OCI-LY1 (cell line): ENCODE measurements around the gene ITSN1.

Experiments
- H2AFZ ChIP-seq: fragments of 200-600 bp; sonication (generic), shearing (Covaris generic); 2 replicates; pipeline ENCODE4 v1.6.0; 2014; ENCODE audit warnings: antibody characterized with exemption, mild to moderate bottlenecking, low read length
- H3F3A ChIP-seq: fragments of 200-600 bp; sonication (generic), shearing (Covaris generic); 2 replicates; pipeline ENCODE4 v1.6.0; 2014; ENCODE audit warnings: mild to moderate bottlenecking, antibody characterized with exemption, low read length, moderate library complexity; ENCODE audit not compliant: insufficient read depth
- H3K27ac ChIP-seq: fragments of 200-600 bp; sonication (generic); 2 replicates; pipeline ENCODE4 v1.5.1; 2014; ENCODE audit warnings: low read length, mixed run types, mild to moderate bottlenecking, low read depth; ENCODE audit not compliant: poor library complexity, severe bottlenecking
- H3K27me3 ChIP-seq: fragments of 200-600 bp; sonication (generic); 2 replicates; pipeline ENCODE4 v1.6.0; 2014; ENCODE audit warnings: antibody characterized with exemption, mild to moderate bottlenecking, low read length, moderate library complexity; ENCODE audit not compliant: insufficient read depth
- H3K36me3 ChIP-seq: fragments of 200-600 bp; sonication (generic); 2 replicates; pipeline ENCODE4 v1.6.1; 2014; ENCODE audit warnings: mild to moderate bottlenecking, antibody characterized with exemption, low read length, moderate library complexity, mixed read lengths; ENCODE audit not compliant: insufficient read depth
- H3K4me1 ChIP-seq: fragments of 200-600 bp; sonication (generic); 2 replicates; pipeline ENCODE4 v1.5.1; 2014; ENCODE audit warnings: mild to moderate bottlenecking, low read length, moderate library complexity; ENCODE audit not compliant: insufficient read depth, severe bottlenecking
- H3K4me2 ChIP-seq: fragments of 200-600 bp; sonication (generic), shearing (Covaris generic); 2 replicates; pipeline ENCODE4 v1.6.1; 2014; ENCODE audit warnings: low read length
- H3K4me3 ChIP-seq: fragments of 200-600 bp; sonication (generic); 2 replicates; pipeline ENCODE4 v1.5.1; 2014; ENCODE audit warnings: low read length, low read depth, mild to moderate bottlenecking, mixed read lengths; ENCODE audit not compliant: poor library complexity, severe bottlenecking
- H3K79me2 ChIP-seq: fragments of 200-600 bp; shearing (Covaris generic); 2 replicates; pipeline ENCODE4 v1.6.1; 2016; ENCODE audit warnings: mixed run types, low read length, mixed read lengths; ENCODE audit not compliant: insufficient read depth
- H3K9ac ChIP-seq: fragments of 200-600 bp; sonication (generic), shearing (Covaris generic); 2 replicates; pipeline ENCODE4 v1.6.1; 2014; ENCODE audit warnings: mild to moderate bottlenecking, low read length, mixed read lengths
- H3K9me2 ChIP-seq: fragments of 200-600 bp; sonication (generic), shearing (Covaris generic); 2 replicates; pipeline ENCODE4 v1.6.1; 2014; ENCODE audit warnings: low read depth, mild to moderate bottlenecking, low read length, mixed read lengths
- H3K9me3 ChIP-seq: fragments of 200-600 bp; shearing (Covaris generic); 2 replicates; pipeline ENCODE4 v1.6.1; 2014; ENCODE audit warnings: low read length, mixed read lengths
- H4K20me1 ChIP-seq: fragments of 200-600 bp; sonication (generic), shearing (Covaris generic); 2 replicates; pipeline ENCODE4 v1.6.0; 2016; ENCODE audit warnings: mild to moderate bottlenecking, low read length; ENCODE audit not compliant: insufficient read depth
- EZH2 ChIP-seq: fragments of 200-600 bp; sonication (generic), shearing (Covaris generic); IDR thresholded peaks from 2 replicates; pipeline ENCODE4 v1.8.0; 2017; ENCODE audit warnings: borderline replicate concordance, mixed run types, mild to moderate bottlenecking, antibody characterized with exemption, low read length, moderate library complexity, mixed read lengths
- TF ChIP-seq, protein P1 (sequence below): fragments of 200-600 bp; sonication (generic), shearing (Covaris generic); IDR thresholded peaks from 2 replicates; pipeline ENCODE4 v1.5.1; 2017; ENCODE audit warnings: mild to moderate bottlenecking, antibody characterized with exemption, low read length, moderate library complexity, mixed read lengths

Gene ITSN1

GRCh38 chr21:33695813-33696212 is 53.5 kb downstream of the ITSN1 start:
- Histone ChIP-seq H3K79me2 (no peaks in the 10 kb centered on the region), H3K27me3 (no peaks in the 10 kb centered on the region), H3K27ac (no peak overlapping the region), H3K4me3 (no peak overlapping the region), H3K9ac (no peak overlapping the region), H3K9me3 (no peaks in the 10 kb centered on the region), H3K9me2 (no peaks in the 10 kb centered on the region), H3K4me2 (no peak overlapping the region), H3K4me1 (no peaks in the 10 kb centered on the region), H3K36me3 (no peaks in the 10 kb centered on the region), H3F3A (no peaks in the 10 kb centered on the region), H4K20me1 (no peaks in the 10 kb centered on the region), H2AFZ (no peak overlapping the region)
- TF ChIP-seq, protein P1, sequence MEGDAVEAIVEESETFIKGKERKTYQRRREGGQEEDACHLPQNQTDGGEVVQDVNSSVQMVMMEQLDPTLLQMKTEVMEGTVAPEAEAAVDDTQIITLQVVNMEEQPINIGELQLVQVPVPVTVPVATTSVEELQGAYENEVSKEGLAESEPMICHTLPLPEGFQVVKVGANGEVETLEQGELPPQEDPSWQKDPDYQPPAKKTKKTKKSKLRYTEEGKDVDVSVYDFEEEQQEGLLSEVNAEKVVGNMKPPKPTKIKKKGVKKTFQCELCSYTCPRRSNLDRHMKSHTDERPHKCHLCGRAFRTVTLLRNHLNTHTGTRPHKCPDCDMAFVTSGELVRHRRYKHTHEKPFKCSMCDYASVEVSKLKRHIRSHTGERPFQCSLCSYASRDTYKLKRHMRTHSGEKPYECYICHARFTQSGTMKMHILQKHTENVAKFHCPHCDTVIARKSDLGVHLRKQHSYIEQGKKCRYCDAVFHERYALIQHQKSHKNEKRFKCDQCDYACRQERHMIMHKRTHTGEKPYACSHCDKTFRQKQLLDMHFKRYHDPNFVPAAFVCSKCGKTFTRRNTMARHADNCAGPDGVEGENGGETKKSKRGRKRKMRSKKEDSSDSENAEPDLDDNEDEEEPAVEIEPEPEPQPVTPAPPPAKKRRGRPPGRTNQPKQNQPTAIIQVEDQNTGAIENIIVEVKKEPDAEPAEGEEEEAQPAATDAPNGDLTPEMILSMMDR: no peak
- TF ChIP-seq EZH2: no peak

- Histone ChIP-seq H3K27ac (no peak overlapping the region), H3K9ac (no peak overlapping the region), H3K79me2 (no peaks in the 10 kb centered on the region), H3K4me3 (no peak overlapping the region), H3K27me3 (no peaks in the 10 kb centered on the region), H3K4me1 (no peaks in the 10 kb centered on the region), H3F3A (no peaks in the 10 kb centered on the region), H3K4me2 (no peak overlapping the region), H4K20me1 (no peaks in the 10 kb centered on the region), H3K36me3 (no peaks in the 10 kb centered on the region), H3K9me3 (no peaks in the 10 kb centered on the region), H3K9me2 (no peaks in the 10 kb centered on the region), H2AFZ (no peak overlapping the region)
- no peak for TF ChIP-seq EZH2
- TF ChIP-seq, protein P1: no peak
Measured at GRCh38 chr21:33696465-33696864, 54.2 kb downstream of the ITSN1 start.

DNA sequence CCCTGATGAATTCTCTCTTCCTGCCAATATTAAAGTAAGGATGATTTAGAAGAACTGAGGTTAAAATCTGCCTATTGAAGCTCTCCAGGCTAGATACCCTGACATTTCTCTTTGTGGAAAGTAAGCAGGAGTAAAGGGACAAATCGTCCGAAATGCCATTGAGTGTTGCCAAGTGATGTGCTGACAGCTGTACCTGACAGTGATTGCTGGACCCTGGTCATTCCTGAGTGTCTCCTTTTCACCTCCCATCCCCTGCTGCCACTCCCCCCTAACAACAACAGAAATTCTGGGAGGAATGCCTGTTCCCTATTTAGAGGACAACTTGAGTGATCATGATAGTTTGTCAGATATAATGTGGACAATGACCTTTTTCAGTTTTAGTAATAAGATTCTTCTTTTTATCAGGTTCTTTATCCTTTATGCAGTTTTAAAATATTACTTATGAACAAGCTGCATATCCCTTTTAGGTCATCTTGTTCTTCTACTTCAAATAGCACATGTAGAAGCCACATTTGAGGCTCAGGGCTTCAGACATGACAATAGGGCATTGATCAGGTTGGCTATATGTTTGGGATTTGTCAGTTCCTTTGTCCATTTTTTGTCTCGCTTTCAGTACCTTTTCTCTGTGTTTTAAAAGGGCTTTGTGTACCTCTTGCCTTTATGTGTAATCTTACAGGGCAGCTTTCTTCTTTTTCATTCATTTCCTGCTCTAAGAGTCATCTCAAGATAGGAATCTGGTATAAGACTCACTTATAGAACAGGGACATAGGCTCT is 56.0 kb downstream of the ITSN1 start:
- no peak for TF ChIP-seq EZH2
- TF ChIP-seq, protein P1: no peak
- H4K20me1 ChIP-seq: no peaks in the 10 kb centered on the region
- H3K79me2 ChIP-seq: no peaks in the 10 kb centered on the region
- H3K9ac ChIP-seq: no peak overlapping the region
- H3K9me2 ChIP-seq: no peaks in the 10 kb centered on the region
- no peaks in the 10 kb centered on the region for H3K4me1 ChIP-seq
- H3K9me3 ChIP-seq: no peaks in the 10 kb centered on the region
- no peaks in the 10 kb centered on the region for H3K36me3 ChIP-seq
- H3K4me3 ChIP-seq: no peak overlapping the region
- no peaks in the 10 kb centered on the region for H3K27me3 ChIP-seq
- H3K4me2 ChIP-seq: no peak overlapping the region
- no peak overlapping the region for H2AFZ ChIP-seq
- no peaks in the 10 kb centered on the region for H3F3A ChIP-seq
- H3K27ac ChIP-seq: no peak overlapping the region
